ACC112 (cell line): ENCODE results near the gene SLIT3.

Experiments
- H2AFZ ChIP-seq: fragments of 200-600 bp; sonication (generic); one replicate; pipeline ENCODE4 v1.6.0; 2017; ENCODE audit warnings: antibody characterized with exemption, low read length; ENCODE audit not compliant: unreplicated experiment
- H3K27ac ChIP-seq: fragments of 200-600 bp; sonication (generic); 2 replicates; pipeline ENCODE4 v1.5.1; 2014; ENCODE audit warnings: low read depth, mild to moderate bottlenecking, antibody characterized with exemption, low read length, moderate library complexity
- H3K27me3 ChIP-seq: fragments of 200-600 bp; sonication (generic); 2 replicates; pipeline ENCODE4 v1.6.1; 2014; ENCODE audit warnings: mild to moderate bottlenecking, antibody characterized with exemption, low read length, moderate library complexity, mixed read lengths; ENCODE audit not compliant: insufficient read depth
- H3K36me3 ChIP-seq: fragments of 200-600 bp; sonication (generic); 2 replicates; pipeline ENCODE4 v1.6.1; 2016; ENCODE audit warnings: mild to moderate bottlenecking, antibody characterized with exemption, low read length, moderate library complexity, mixed read lengths; ENCODE audit not compliant: insufficient read depth
- H3K4me1 ChIP-seq: fragments of 200-600 bp; sonication (generic); one replicate; pipeline ENCODE4 v1.6.1; 2016; ENCODE audit warnings: low read length, mixed read lengths; ENCODE audit not compliant: insufficient read depth, unreplicated experiment, control insufficient read depth
- H3K4me3 ChIP-seq: fragments of 200-600 bp; sonication (generic); 2 replicates; pipeline ENCODE4 v1.5.1; 2014; ENCODE audit warnings: mild to moderate bottlenecking, low read depth, low read length
- H3K79me2 ChIP-seq: fragments of 200-600 bp; sonication (generic); one replicate; pipeline ENCODE4 v1.6.0; 2016; ENCODE audit warnings: low read length; ENCODE audit not compliant: control insufficient read depth, unreplicated experiment, insufficient read depth

Gene SLIT3

GRCh38 chr5:168947212-168947868 lies 353.6 kb downstream of the SLIT3 start:
- no peak overlapping the region for H3K4me3 ChIP-seq
- H3K4me1 ChIP-seq = no peaks in the 10 kb centered on the region
- H2AFZ ChIP-seq = no peak overlapping the region
- H3K36me3 ChIP-seq = no peaks in the 10 kb centered on the region
- no peak overlapping the region for H3K27ac ChIP-seq
- no peaks in the 10 kb centered on the region for H3K79me2 ChIP-seq
- no peaks in the 10 kb centered on the region for H3K27me3 ChIP-seq

GRCh38 chr5:168946363-168946762 lies 354.6 kb downstream of the SLIT3 start:
- H2AFZ ChIP-seq = no peak overlapping the region
- no peaks in the 10 kb centered on the region for H3K36me3 ChIP-seq
- no peaks in the 10 kb centered on the region for H3K27me3 ChIP-seq
- H3K79me2 ChIP-seq = no peaks in the 10 kb centered on the region
- H3K4me3 ChIP-seq = no peak overlapping the region
- no peaks in the 10 kb centered on the region for H3K4me1 ChIP-seq
- no peak overlapping the region for H3K27ac ChIP-seq

- H3K4me1 ChIP-seq = no peaks in the 10 kb centered on the region
- no peaks in the 10 kb centered on the region for H3K79me2 ChIP-seq
- no peak overlapping the region for H2AFZ ChIP-seq
- no peak overlapping the region for H3K27ac ChIP-seq
- no peaks in the 10 kb centered on the region for H3K27me3 ChIP-seq
- no peak overlapping the region for H3K4me3 ChIP-seq
- H3K36me3 ChIP-seq = no peaks in the 10 kb centered on the region
Observed at GRCh38 chr5:168944004-168944403, 356.9 kb downstream of the SLIT3 start.

- H2AFZ ChIP-seq = no peak overlapping the region
- H3K36me3 ChIP-seq = no peaks in the 10 kb centered on the region
- H3K79me2 ChIP-seq = no peaks in the 10 kb centered on the region
- H3K27me3 ChIP-seq = no peaks in the 10 kb centered on the region
- H3K4me3 ChIP-seq = no peak overlapping the region
- H3K4me1 ChIP-seq = no peaks in the 10 kb centered on the region
- no peak overlapping the region for H3K27ac ChIP-seq
Observed at GRCh38 chr5:168943091-168943884, 357.7 kb downstream of the SLIT3 start.

GRCh38 chr5:168941901-168942300 lies 359.0 kb downstream of the SLIT3 start:
- Histone ChIP-seq H3K4me3 (no peak overlapping the region), H3K36me3 (no peaks in the 10 kb centered on the region), H3K4me1 (no peaks in the 10 kb centered on the region), H3K27me3 (no peaks in the 10 kb centered on the region), H3K79me2 (no peaks in the 10 kb centered on the region), H2AFZ (no peak overlapping the region), H3K27ac (no peak overlapping the region)

GRCh38 chr5:168940712-168941111 lies 360.2 kb downstream of the SLIT3 start:
- Histone ChIP-seq H3K79me2 (no peaks in the 10 kb centered on the region), H3K4me3 (no peak overlapping the region), H2AFZ (no peak overlapping the region), H3K4me1 (no peaks in the 10 kb centered on the region), H3K27ac (no peak overlapping the region), H3K27me3 (no peaks in the 10 kb centered on the region), H3K36me3 (no peaks in the 10 kb centered on the region)

- Histone ChIP-seq H3K4me1 (peaks cover 3% of the 10 kb centered on the region), H3K36me3 (no peaks in the 10 kb centered on the region), H3K4me3 (no peak overlapping the region), H3K79me2 (no peaks in the 10 kb centered on the region), H2AFZ (no peak overlapping the region), H3K27me3 (no peaks in the 10 kb centered on the region), H3K27ac (no peak overlapping the region)
Observed at GRCh38 chr5:168939887-168940544, 360.9 kb downstream of the SLIT3 start.

- Histone ChIP-seq H3K27ac (no peak overlapping the region), H3K36me3 (no peaks in the 10 kb centered on the region), H3K27me3 (no peaks in the 10 kb centered on the region), H3K4me1 (peaks cover 3% of the 10 kb centered on the region), H3K4me3 (no peak overlapping the region), H2AFZ (no peak overlapping the region), H3K79me2 (no peaks in the 10 kb centered on the region)
Observed at GRCh38 chr5:168939156-168939800, 361.7 kb downstream of the SLIT3 start.

GRCh38 chr5:168936511-168936910 lies 364.4 kb downstream of the SLIT3 start:
- H3K27me3 ChIP-seq = no peaks in the 10 kb centered on the region

GRCh38 chr5:168935183-168935582 lies 365.8 kb downstream of the SLIT3 start:
- no peaks in the 10 kb centered on the region for H3K27me3 ChIP-seq
- no peaks in the 10 kb centered on the region for H3K79me2 ChIP-seq
- no peaks in the 10 kb centered on the region for H3K36me3 ChIP-seq
- no peak overlapping the region for H3K4me3 ChIP-seq
- peaks cover 24% of the 10 kb centered on the region for H3K4me1 ChIP-seq
- no peak overlapping the region for H3K27ac ChIP-seq
- no peak overlapping the region for H2AFZ ChIP-seq

More at GRCh38 chr5:168936511-168936910, 364.4 kb downstream of the SLIT3 start:
- Histone ChIP-seq H3K36me3 (no peaks in the 10 kb centered on the region), H3K79me2 (no peaks in the 10 kb centered on the region), H3K4me3 (no peak overlapping the region), H3K27ac (no peak overlapping the region), H2AFZ (no peak overlapping the region), H3K4me1 (peaks cover 16% of the 10 kb centered on the region)
